Heart right ventricle (tissue), 16 donors: Measurements from ENCODE around the gene DPEP2. TPM values are rescaled to one million over a fixed set of nuclear protein-coding genes. Genes with fewer than 3 reads are reported as not detected.
"Not testable (repeated sequence)": the region's sequence is repeated elsewhere in the genome, so short reads cannot be mapped to it uniquely, and the experiment has no call there.

Experiments
- ATAC-seq, 8 donors: fragments of 200-7000 bp; cut with Tn5 transposase; one replicate each; pipeline ENCODE4 v1.9.1; 2020; ENCODE audit warnings: mild to moderate bottlenecking in 8 of 8, moderate library complexity in 8 of 8, moderate number of reproducible peaks in 1 of 8
- DNase-seq, 2 donors: peaks; one replicate each; pipeline ENCODE4 v3.0.0-alpha.2; 2020
- H3K27ac ChIP-seq, 10 donors: fragments of 200-600 bp; sonication (generic) in 2 of 10; one replicate each; pipeline versions ENCODE4 v1.5.0 to v1.8.0; 2020 to 2022; ENCODE audit warnings: mild to moderate bottlenecking in 3 of 10
- H3K27me3 ChIP-seq, 7 donors: fragments of 200-600 bp; one replicate each; pipeline ENCODE4 v1.8.0; 2021 to 2022; ENCODE audit warnings: mild to moderate bottlenecking in 2 of 7
- H3K36me3 ChIP-seq, 9 donors: fragments of 200-600 bp; sonication (generic) in 1 of 9; one replicate each; pipeline versions ENCODE4 v1.5.0 to v1.8.0; 2020 to 2022; ENCODE audit warnings: mild to moderate bottlenecking in 2 of 9
- H3K4me1 ChIP-seq, 9 donors: fragments of 200-600 bp; sonication (generic) in 1 of 9; one replicate each; pipeline versions ENCODE4 v1.5.0 to v1.8.0; 2020 to 2022; ENCODE audit warnings: mild to moderate bottlenecking in 4 of 9
- H3K4me3 ChIP-seq, 10 donors: fragments of 200-600 bp; sonication (generic) in 2 of 10; one replicate each; pipeline versions ENCODE4 v1.5.0 to v1.8.0; 2020 to 2022; ENCODE audit warnings: mild to moderate bottlenecking in 7 of 10, moderate library complexity in 2 of 10
- H3K9me3 ChIP-seq, 11 donors: fragments of 200-600 bp in 10 of 11; sonication (generic) in 2 of 11; one replicate each; pipeline versions ENCODE4 v1.5.0 to v1.8.0; 2013 to 2022; ENCODE audit warnings: mild to moderate bottlenecking in 2 of 11, control low read depth in 1 of 11, moderate library complexity in 1 of 11
- CTCF ChIP-seq, 9 donors: fragments of 200-600 bp; sonication (generic) in 2 of 9; IDR thresholded peaks; one replicate each; pipeline versions ENCODE4 v1.5.0 to v1.8.0; 2021 to 2022; ENCODE audit warnings: antibody characterized with exemption in 9 of 9, mild to moderate bottlenecking in 5 of 9, moderate library complexity in 1 of 9
- WGBS, 2 donors: extraction: QIAGEN DNeasy Blood & Tissue Kit; methylation state at CpG; one replicate each; pipeline ENCODE4 v1.1.7; 2013; ENCODE audit warnings: inconsistent platforms in 1 of 2; 5-methylcytosine and 5-hydroxymethylcytosine counted together
- intact Hi-C, 10 donors: fragments of 100-400 bp; cut with DNase I; formaldehyde crosslinking; loops; one replicate each; pipeline versions ENCODE4 v1.11.1 to v1.14.2; 2022
- polyA plus RNA-seq, 2 donors: library from polyadenylated mRNA; stranded (reverse); fragments of 200-250 nt; gene quantifications; one replicate each; pipeline ENCODE4 v1.2.3, GENCODE V29; 2013
- total RNA-seq, 10 donors: library from RNA; stranded (reverse); fragmentation: NEBNext Ultra II Directional in 3 of 10; extraction: Animal tissue kit (Norgen Biotek cat#: 25700) in 3 of 10; gene quantifications; one replicate each; pipeline versions ENCODE4 v1.2.1 to v1.2.4, GENCODE V29; 2021 to 2023
- donor health status: Arrhythmogenic right ventricular cardiomyopathy.
- donor health status: ischemic (EF 13 %, LVEDD 7.1; RV severe dilation, severe dysfunction).
- donor health status: healthy with polysubstance abuse.
- donor health status: DM: no; HTN: yes; CAD: no.
- donor health status: DM: no; HTN: no; CAD: no.
- donor health status: ischemic (EF 25% LVEDD 6.9; RV normal size, moderate dysfunction).
- donor health status: ischemic (EF 25% LVEDD 5.7; RV mildly dilated, moderate dysfunction).
- donor health status: healthy.
- donor health status: DM: yes; HTN: yes; CAD: no.
- donor health status: Ischemic cardiomyopathy.
- donor health status: ischemic (EF 35%, LVEDD 5.7; RV mildly dilated, moderate dysfunction).
- donor health status: nonischemic (EF 11% LVEDD 7.7; RV severe dilation, severe dysfunction).
- donor health status: DM: yes; HTN: yes; CAD: no.
- donor health status: PGD.
- donor health status: ischemic (EF 29% LVEDD 5.4; RV normal size, mild dysfunction).
- donor health status: nonischemic (EF 23%, LVEDD 6.1; RV moderate dilation, normal function).

The DPEP2 gene
- total and polyA plus RNA-seq, 12 donors = 1.0 to 6.2 (median 1.6) TPM; not detected in 1

GRCh38 chr16:67995423-67995822 is 3.9 kb downstream of the DPEP2 start:
- no peak for ATAC-seq
- DNase-seq = no peak
- WGBS, 2 donors = 87 to 94% methylated on average over 5 of the region's 5 CpGs
- Histone ChIP-seq H3K27ac (peak overlapping the region in 1 of 10 donors; percentile 31), H3K27me3 (no peaks in the 10 kb centered on the region), H3K4me1 (peaks cover 4 to 49% (median 22%) of the 10 kb centered on the region in 9 donors), H3K36me3 (peaks cover 0 to 3% (median 0%) of the 10 kb centered on the region in 9 donors), H3K9me3 (no peaks in the 10 kb centered on the region), H3K4me3 (no peak overlapping the region)
- intact Hi-C loops = loop anchor here in 2 of 10 donors (10.0 kb wide), 1 partner anchor 239 kb away; the partner anchor contains the start of gene ESRP2 (in 2 of the 2)
- no peak for TF ChIP-seq CTCF (IDR thresholded peaks at IDR 0.05)

- 67 to 69% methylated on average over 3 to 6 of the region's 6 CpGs for WGBS, 2 donors
- not testable (repeated sequence) for DNase-seq, H3K27me3 ChIP-seq, H3K36me3 ChIP-seq, H3K9me3 ChIP-seq
- H3K27ac ChIP-seq = peak overlapping the region; percentile 70 to 93 (median 80)
- peaks cover 4 to 36% (median 13%) of the 10 kb centered on the region in 9 donors for H3K4me1 ChIP-seq
- peak in 7 of 8 donors; percentile 2 to 46 (median 24) for ATAC-seq
- peak overlapping the region in 3 of 10 donors; percentile 45 to 55 (median 47) for H3K4me3 ChIP-seq
- intact Hi-C loops = loop anchor here in 8 of 10 donors (5.0 to 10.0 kb wide), 5 partner anchors 48 to 241 kb away; partner anchors contain the start of genes ESRP2 (in 2 of the 8) and PSMB10 (in 1 of the 8)
These were observed 5.3 kb downstream of the DPEP2 start for GRCh38 chr16:67994040-67994408.

- Histone ChIP-seq H3K36me3 (peaks cover 0 to 3% (median 0%) of the 10 kb centered on the region in 9 donors), H3K27me3 (no peaks in the 10 kb centered on the region), H3K4me1 (peaks cover 4 to 33% (median 13%) of the 10 kb centered on the region in 9 donors), H3K4me3 (peak overlapping the region in 9 of 10 donors; percentile 5 to 55 (median 45)), H3K27ac (peak overlapping the region; percentile 70 to 93 (median 80)), H3K9me3 (no peaks in the 10 kb centered on the region)
- WGBS, 2 donors = 10 to 14% methylated on average over 37 to 39 of the region's 39 CpGs
- DNase-seq (peak; percentile 84 to 88), ATAC-seq (peak; percentile 91 to 96 (median 95))
- intact Hi-C loops = loop anchor here in 9 of 10 donors (1.0 to 10.0 kb wide), 8 partner anchors 47 to 241 kb away; partner anchors contain the start of genes ESRP2 (in 2 of the 9) and PSMB10 (in 1 of the 9)
- peak; percentile 98 to 100 (median 99) for TF ChIP-seq CTCF (IDR thresholded peaks at IDR 0.05)
These were observed 5.9 kb downstream of the DPEP2 start for GRCh38 chr16:67993207-67994039.

- H3K9me3 ChIP-seq = no peaks in the 10 kb centered on the region
These were observed 6.5 kb downstream of the DPEP2 start for GRCh38 chr16:67992661-67993206.

More at GRCh38 chr16:67992661-67993206, 6.5 kb downstream of the DPEP2 start:
- peak in 4 of 8 donors; percentile 2 to 35 (median 12) for ATAC-seq
- H3K4me1 ChIP-seq = peaks cover 4 to 31% (median 14%) of the 10 kb centered on the region in 9 donors
- intact Hi-C loops = loop anchor here in 9 of 10 donors (1.0 to 10.0 kb wide), 8 partner anchors 48 to 242 kb away; partner anchors contain the start of genes ESRP2 (in 2 of the 9) and PSMB10 (in 1 of the 9)
- peaks cover 0 to 3% (median 0%) of the 10 kb centered on the region in 9 donors for H3K36me3 ChIP-seq
- WGBS, 2 donors = 74% methylated on average over 20 of the region's 20 CpGs
- H3K27ac ChIP-seq = peak overlapping the region in 8 of 10 donors; percentile 71 to 93 (median 81)
- peak overlapping the region in 5 of 10 donors; percentile 45 to 55 (median 49) for H3K4me3 ChIP-seq
- DNase-seq = no peak
- TF ChIP-seq CTCF (IDR thresholded peaks at IDR 0.05) = no peak
- no peaks in the 10 kb centered on the region for H3K27me3 ChIP-seq
